Subcutaneous abdominal adipose tissue (tissue), 5 donors: ENCODE measurements around the gene NMT1.

Experiments
- H3K27ac ChIP-seq: one replicate; pipeline ENCODE4 v1.7.0; 2013; ENCODE audit warnings: low read depth, mild to moderate bottlenecking, inconsistent platforms, low read length, moderate library complexity
- H3K27me3 ChIP-seq, 5 donors: one replicate each; pipeline ENCODE4 v1.7.0; 2013; ENCODE audit warnings: low read length in 5 of 5, inconsistent platforms in 1 of 5; ENCODE audit not compliant: control insufficient read depth in 5 of 5, insufficient read depth in 4 of 5
- H3K36me3 ChIP-seq, 5 donors: one replicate each; pipeline ENCODE4 v1.7.0; 2013; ENCODE audit warnings: low read length in 5 of 5; ENCODE audit not compliant: control insufficient read depth in 5 of 5, insufficient read depth in 5 of 5
- H3K4me1 ChIP-seq, 5 donors: one replicate each; pipeline ENCODE4 v1.7.0; 2013; ENCODE audit warnings: low read length in 5 of 5, mild to moderate bottlenecking in 3 of 5, moderate library complexity in 1 of 5; ENCODE audit not compliant: control insufficient read depth in 5 of 5, insufficient read depth in 5 of 5
- H3K4me3 ChIP-seq, 5 donors: one replicate each; pipeline ENCODE4 v1.7.0; 2013; ENCODE audit warnings: low read length in 5 of 5, low read depth in 1 of 5
- H3K9ac ChIP-seq, 5 donors: one replicate each; pipeline ENCODE4 v1.7.0; 2013; ENCODE audit warnings: low read length in 5 of 5, mild to moderate bottlenecking in 4 of 5, moderate library complexity in 3 of 5
- H3K9me3 ChIP-seq, 5 donors: one replicate each; pipeline ENCODE4 v1.7.0; 2013; ENCODE audit warnings: low read length in 5 of 5; ENCODE audit not compliant: control insufficient read depth in 5 of 5
- donor health status: healthy.
- donor health status: healthy.
- donor health status: healthy.
- donor health status: healthy.
- donor health status: healthy.

NMT1 gene

DNA sequence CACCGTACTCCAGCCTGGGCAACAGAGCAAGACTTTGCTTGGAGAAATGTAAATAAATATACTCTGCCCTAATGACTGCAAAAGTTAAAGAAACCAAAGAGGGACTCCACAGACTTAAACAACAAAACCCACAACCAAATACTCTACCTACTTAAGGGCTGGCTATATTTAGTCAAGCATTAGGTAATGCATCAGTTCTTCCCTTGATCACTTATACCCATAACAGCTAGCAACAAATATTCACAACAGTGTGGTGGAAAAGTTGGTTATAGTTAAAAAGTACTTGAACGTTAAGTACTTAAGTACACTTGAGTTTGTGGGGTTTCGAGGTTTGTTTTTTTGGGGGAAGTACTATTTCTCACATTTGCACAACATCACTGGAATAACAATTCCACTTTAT, 95.1 kb downstream of the NMT1 start:
- Histone ChIP-seq H3K4me3 (no peak overlapping the region), H3K9me3 (no peaks in the 10 kb centered on the region), H3K9ac (no peak overlapping the region), H3K4me1 (peaks cover 5 to 46% (median 44%) of the 10 kb centered on the region in 5 donors), H3K36me3 (peaks cover 0 to 3% (median 0%) of the 10 kb centered on the region in 5 donors), H3K27ac (no peak overlapping the region), H3K27me3 (no peaks in the 10 kb centered on the region)
